HepG2 (cell line): ENCODE results near the gene FMNL1. TPM values are rescaled to one million over a fixed set of nuclear protein-coding genes. Genes with fewer than 3 reads are reported as not detected.

Experiments
- AFF4 ChIP-seq: sonication (generic); formaldehyde crosslinking; IDR thresholded peaks from 2 replicates; pipeline ENCODE4 v1.4.0; 2020; ENCODE audit warnings: missing genetic modification reagents
- ATF7 ChIP-seq, 2 experiments: fragments of 450-650 bp in 1 of 2; sonication (generic) in 1 of 2; formaldehyde crosslinking in 1 of 2; IDR thresholded peaks; 2 replicates each; pipeline versions ENCODE4 v1.4.0 to v1.6.1; 2016 to 2020; ENCODE audit warnings: antibody characterized with exemption in 1 of 2, mild to moderate bottlenecking in 1 of 2, missing genetic modification reagents in 1 of 2
- EZH2 ChIP-seq: conservative IDR thresholded peaks from 2 replicates; pipeline ENCODE4 v1.6.1; 2012; ENCODE audit warnings: mild to moderate bottlenecking, low read depth, low read length, moderate library complexity
- SKI ChIP-seq: fragments of 450-650 bp; IDR thresholded peaks from one replicate; pipeline ENCODE4 v1.6.1; 2018; ENCODE audit warnings: mild to moderate bottlenecking; ENCODE audit not compliant: partially characterized antibody
- ZBTB40 ChIP-seq, 2 experiments: fragments of 450-650 bp in 1 of 2; sonication (generic) in 1 of 2; formaldehyde crosslinking in 1 of 2; IDR thresholded peaks; 2 replicates each; pipeline versions ENCODE4 v1.6.1 to v1.8.0; 2016 to 2022; ENCODE audit warnings: antibody characterized with exemption in 1 of 2, mild to moderate bottlenecking in 1 of 2, missing genetic modification reagents in 1 of 2
- ZNF20 ChIP-seq: sonication (generic); formaldehyde crosslinking; IDR thresholded peaks from 2 replicates; pipeline ENCODE4 v1.4.0; 2020; ENCODE audit warnings: mild to moderate bottlenecking, moderate library complexity, missing genetic modification reagents
- ZNF609 ChIP-seq: sonication (generic); formaldehyde crosslinking; IDR thresholded peaks from 2 replicates; pipeline ENCODE4 v1.4.0; 2020; ENCODE audit warnings: mild to moderate bottlenecking, missing genetic modification reagents, borderline replicate concordance
- ZNF740 ChIP-seq: sonication (generic); formaldehyde crosslinking; IDR thresholded peaks from 2 replicates; pipeline ENCODE4 v1.4.0; 2020; ENCODE audit warnings: missing genetic modification reagents
- polyA plus RNA-seq, 8 experiments: library from polyadenylated mRNA; depleted of rRNA in 3 of 8; stranded (reverse) in 7 of 8; unstranded in 1 of 8; fragments of >200 nt; fragmentation: Illumina TruSeq in 4 of 8; extraction: Trizol in 4 of 8; gene quantifications; 2 replicates each; pipeline versions ENCODE4 v1.2.1 to v1.2.3, GENCODE V29; 2011 to 2016; ENCODE audit warnings: low read depth in 4 of 8, missing spikeins in 1 of 8, mixed read lengths in 1 of 8; ENCODE audit not compliant: insufficient read depth in 1 of 8
- total RNA-seq, 5 experiments: library from RNA; depleted of rRNA; stranded (reverse); fragments of >200 nt; fragmentation: Illumina TruSeq; extraction: Trizol; gene quantifications; 2 replicates each; pipeline ENCODE4 v1.2.3, GENCODE V29; 2016; ENCODE audit warnings: low read depth in 1 of 5

FMNL1 gene
- total and polyA plus RNA-seq, 2 of the 13 experiments (the other 11 are each of a cell fraction or from before 2014, with no cell fraction given), result 0.53 to 0.70 TPM

- TF ChIP-seq ZNF609 (peak; percentile 80), ZNF740 (CRISPR knock-in tag) (peak; percentile 100), ZBTB40 (IDR thresholded peaks at IDR 0.05) (no peak; the same call in 1 of the 2 replicates), ZBTB40 (CRISPR knock-in tag; IDR thresholded peaks at IDR 0.05) (peak; percentile 7; the same call in 1 of the 2 replicates), EZH2 (no peak), AFF4 (CRISPR knock-in tag) (no peak), SKI (no peak), ATF7 (IDR thresholded peaks at IDR 0.05) (no peak), ATF7 (CRISPR knock-in tag; IDR thresholded peaks at IDR 0.05) (no peak; the same call in 1 of the 2 replicates), ZNF20 (CRISPR knock-in tag) (no peak)
Observed at GRCh38 chr17:45172541-45173286, 49.0 kb upstream of the FMNL1 start (continued).
